H1 (cell line): ENCODE results near the gene CDH6. TPM values are rescaled to one million over a fixed set of nuclear protein-coding genes. Genes with fewer than 3 reads are reported as not detected.

Source experiments
- BACH1 ChIP-seq: IDR thresholded peaks from 2 replicates; pipeline ENCODE4 v1.6.1; 2012; ENCODE audit warnings: low read length, improper control_type of control experiment
- BCL11A ChIP-seq, 2 experiments: IDR thresholded peaks; one replicate each; pipeline ENCODE4 v1.6.1; 2011; ENCODE audit warnings: low read depth in 2 of 2, low read length in 2 of 2, mild to moderate bottlenecking in 2 of 2
- CHD7 ChIP-seq: fragments of 300-600 bp; sonication (generic); IDR thresholded peaks from 2 replicates; pipeline ENCODE4 v1.7.1; 2012; ENCODE audit warnings: low read length, moderate library complexity, mild to moderate bottlenecking, inconsistent platforms; ENCODE audit not compliant: insufficient replicate concordance
- CTCF ChIP-seq, 3 experiments: IDR thresholded peaks; 1 replicate in 2 of 3; 2 replicates in 1 of 3; pipeline versions ENCODE4 v1.5.1 to v1.6.1; 2011; ENCODE audit warnings: low read length in 3 of 3, mild to moderate bottlenecking in 3 of 3, inconsistent platforms in 2 of 3, low read depth in 1 of 3, moderate library complexity in 1 of 3; ENCODE audit not compliant: insufficient read depth in 1 of 3; ENCODE audit errors: control extremely low read depth in 1 of 3
- GTF2F1 ChIP-seq: IDR thresholded peaks from 2 replicates; pipeline ENCODE4 v1.6.1; 2012; ENCODE audit warnings: low read depth, low read length, improper control_type of control experiment, borderline replicate concordance
- KDM4A ChIP-seq: IDR thresholded peaks from one replicate; pipeline ENCODE4 v1.7.1; 2012; ENCODE audit warnings: low read depth, mild to moderate bottlenecking, moderate library complexity, low read length, inconsistent platforms; ENCODE audit not compliant: severe bottlenecking
- KDM5A ChIP-seq: fragments of 200-600 bp; IDR thresholded peaks from 2 replicates; pipeline ENCODE4 v1.7.1; 2012; ENCODE audit warnings: mild to moderate bottlenecking, low read length, inconsistent platforms, mixed read lengths
- RFX5 ChIP-seq: IDR thresholded peaks from 2 replicates; pipeline ENCODE4 v1.6.1; 2011; ENCODE audit warnings: low read depth, low read length, improper control_type of control experiment, borderline replicate concordance
- TBP ChIP-seq: IDR thresholded peaks from 2 replicates; pipeline ENCODE4 v1.6.1; 2011; ENCODE audit warnings: low read depth, low read length, improper control_type of control experiment
- polyA plus RNA-seq, 7 experiments: library from polyadenylated mRNA; depleted of rRNA in 3 of 7; stranded (reverse) in 5 of 7; unstranded in 2 of 7; fragments of >200 nt in 5 of 7; fragments of 200-250 nt in 2 of 7; gene quantifications; 1 replicate in 5 of 7; 2 replicates in 1 of 7; 4 replicates in 1 of 7; pipeline versions ENCODE4 v1.2.1 to v1.2.3, GENCODE V29; 2011 to 2013; ENCODE audit warnings: missing spikeins in 2 of 7, mixed read lengths in 2 of 7
- total RNA-seq: library from RNA; stranded (reverse); fragmentation: NEBNext Ultra II Directional; extraction: Animal tissue kit (Norgen Biotek cat#: 25700); gene quantifications from 2 replicates; pipeline ENCODE4 v1.2.1, GENCODE V29; 2021

CDH6 gene
- total and polyA plus RNA-seq, 2 of the 8 experiments (the other 6 are each of a cell fraction or from before 2014, with no cell fraction given): 1.4 to 1.9 TPM

- no peak for TF ChIP-seq CHD7
- no peak for TF ChIP-seq BCL11A (IDR thresholded peaks at IDR 0.05; ENCODE audit: low read depth in 2 of 2, low read length in 2 of 2)
- TF ChIP-seq GTF2F1: no peak
- TF ChIP-seq KDM5A: no peak
- TF ChIP-seq KDM4A: no peak
- TF ChIP-seq CTCF (IDR thresholded peaks at IDR 0.05; ENCODE audit: control extremely low read depth in 1 of 3, insufficient read depth in 1 of 3, low read depth in 1 of 3, low read length in 3 of 3): no peak
- TF ChIP-seq BACH1: no peak
- no peak for TF ChIP-seq RFX5
- TF ChIP-seq TBP: no peak
Measured at GRCh38 chr5:31182136-31182535, 11.3 kb upstream of the CDH6 start (continued).
